Activated T-cell treated with anti-CD3 and anti-CD28 coated beads, Interleukin-2, amount 50 U/mL, for 72 hours (primary cell): ENCODE results near the gene TRPM2. TPM values are rescaled to one million over a fixed set of nuclear protein-coding genes. Genes with fewer than 3 reads are reported as not detected.
"Not testable (repeated sequence)": the region's sequence is repeated elsewhere in the genome, so short reads cannot be mapped to it uniquely, and the experiment has no call there.

ENCODE experiments used
- ATAC-seq, 2 donors: fragments of 150-1000 bp; cut with Tn5 transposase; replicated peaks in 1 of 2; 2 replicates each; pipeline ENCODE4 v1.10.0; 2021; ENCODE audit warnings: moderate library complexity in 2 of 2, mild to moderate bottlenecking in 1 of 2
- DNase-seq, 2 donors: peaks; one replicate each; pipeline ENCODE4 v3.0.0; 2021 to 2022; ENCODE audit warnings: mixed read lengths in 1 of 2
- H3K27ac Mint-ChIP-seq: one replicate; pipeline ENCODE4 v1.8.0; 2022; ENCODE audit warnings: mild to moderate bottlenecking, moderate library complexity, mixed read lengths
- H3K27me3 Mint-ChIP-seq: one replicate; pipeline ENCODE4 v1.8.0; 2022; ENCODE audit warnings: low read depth, mixed read lengths
- H3K36me3 Mint-ChIP-seq, 2 donors: one replicate each; pipeline ENCODE4 v1.8.0; 2022; ENCODE audit warnings: mixed read lengths in 2 of 2, mild to moderate bottlenecking in 1 of 2; ENCODE audit not compliant: insufficient read depth in 2 of 2
- H3K4me1 Mint-ChIP-seq: one replicate; pipeline ENCODE4 v1.8.0; 2022; ENCODE audit warnings: low read depth, mixed read lengths
- H3K4me3 Mint-ChIP-seq, 2 donors: one replicate each; pipeline ENCODE4 v1.8.0; 2022; ENCODE audit warnings: mild to moderate bottlenecking in 2 of 2, mixed read lengths in 2 of 2, moderate library complexity in 2 of 2
- H3K9me3 Mint-ChIP-seq, 2 donors: one replicate each; pipeline ENCODE4 v1.8.0; 2022; ENCODE audit warnings: mixed read lengths in 2 of 2
- total RNA-seq, 2 donors: library from RNA; stranded (reverse); gene quantifications; one replicate each; pipeline ENCODE4 v1.2.3, GENCODE V29; 2022

The TRPM2 gene
- total RNA-seq, 2 donors from 2014 or later = 2.4 to 3.2 TPM

DNA sequence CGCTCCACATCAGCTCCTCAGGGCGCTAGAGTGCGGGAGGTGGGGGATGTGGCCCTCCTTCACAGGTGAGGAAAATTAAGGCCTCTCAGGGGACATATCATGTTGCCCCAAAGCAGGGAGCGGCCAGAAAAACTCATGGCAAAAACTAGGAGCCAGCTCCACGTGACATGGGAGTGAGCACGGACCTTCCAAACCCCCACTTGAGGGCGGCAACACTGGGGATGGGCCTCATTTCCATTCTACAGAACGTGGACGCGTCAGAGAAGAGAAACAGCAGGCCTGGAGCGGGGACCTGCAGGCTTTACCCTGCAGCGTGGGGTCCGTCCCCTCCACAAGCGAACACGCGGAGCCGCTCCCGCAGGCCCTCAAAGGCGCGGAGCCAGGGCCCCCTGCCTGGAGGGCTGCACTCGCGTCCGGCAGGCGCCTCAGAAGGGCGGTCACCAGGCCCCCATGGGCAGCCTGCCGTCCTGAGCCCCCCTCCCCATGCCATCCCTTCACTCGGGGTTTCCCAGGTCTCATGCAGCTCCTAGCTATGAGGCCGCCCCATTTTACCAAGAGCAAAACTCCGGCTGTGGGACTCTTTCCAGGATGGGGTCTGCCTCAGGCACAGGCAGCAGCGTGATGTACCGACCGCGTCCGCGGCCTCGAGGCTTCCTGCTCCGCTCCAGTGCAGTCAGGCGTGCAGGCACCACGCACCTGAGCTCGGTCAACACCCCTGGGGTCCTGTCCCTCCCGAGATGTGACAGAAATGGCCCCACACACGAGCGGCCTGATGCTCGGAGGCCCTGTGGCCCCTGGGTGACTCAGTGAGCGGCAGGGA lies 19.7 kb upstream of the TRPM2 start:
- no peak for ATAC-seq
- H3K27ac Mint-ChIP-seq = no peak overlapping the region

DNA sequence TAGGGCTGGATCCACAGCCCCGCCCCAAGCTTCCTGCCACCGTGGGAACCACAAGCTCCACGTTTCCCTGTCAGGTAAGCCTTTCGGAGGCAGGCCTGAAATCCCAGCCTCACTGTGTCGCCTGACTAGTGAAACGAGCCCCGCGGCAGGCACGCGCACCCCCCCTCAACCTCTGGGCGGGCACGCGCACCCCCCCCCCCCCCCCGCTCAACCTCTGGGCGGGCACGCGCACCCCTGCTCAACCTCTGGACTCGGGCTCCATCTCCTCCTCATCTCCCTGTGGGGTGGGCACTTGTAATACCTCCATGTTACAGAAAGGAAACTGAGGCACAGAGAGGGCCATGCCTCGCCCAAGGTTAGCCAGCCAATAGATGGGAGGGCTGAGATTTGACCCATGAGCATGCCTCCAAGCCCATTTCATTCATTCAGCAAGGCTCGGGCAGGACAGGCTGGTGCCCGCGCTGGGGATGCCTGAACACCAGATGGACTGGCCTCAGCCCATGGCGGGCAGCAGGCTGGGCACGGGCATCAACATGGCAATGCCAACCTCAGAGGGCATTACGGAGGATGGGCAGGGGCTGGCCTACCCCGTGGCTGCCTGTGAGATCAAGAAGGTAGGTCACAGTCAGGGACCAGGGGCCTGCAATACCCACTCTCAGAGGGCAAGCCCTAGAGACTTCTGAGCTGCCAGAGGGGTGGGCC lies 18.9 kb upstream of the TRPM2 start:
- Mint-ChIP-seq H3K27me3 (no peaks in the 10 kb centered on the region), H3K27ac (no peak overlapping the region), H3K4me1 (peaks cover 15% of the 10 kb centered on the region), H3K4me3 (no peak overlapping the region), H3K9me3 (no peaks in the 10 kb centered on the region), H3K36me3 (no peaks in the 10 kb centered on the region)
- no peak for DNase-seq
- ATAC-seq = no peak

More for the DNA sequence above, 19.7 kb upstream of the TRPM2 start:
- Mint-ChIP-seq H3K4me3 (no peak overlapping the region), H3K9me3 (no peaks in the 10 kb centered on the region), H3K27me3 (no peaks in the 10 kb centered on the region), H3K36me3 (no peaks in the 10 kb centered on the region), H3K4me1 (peaks cover 12% of the 10 kb centered on the region)
- no peak for DNase-seq

DNA sequence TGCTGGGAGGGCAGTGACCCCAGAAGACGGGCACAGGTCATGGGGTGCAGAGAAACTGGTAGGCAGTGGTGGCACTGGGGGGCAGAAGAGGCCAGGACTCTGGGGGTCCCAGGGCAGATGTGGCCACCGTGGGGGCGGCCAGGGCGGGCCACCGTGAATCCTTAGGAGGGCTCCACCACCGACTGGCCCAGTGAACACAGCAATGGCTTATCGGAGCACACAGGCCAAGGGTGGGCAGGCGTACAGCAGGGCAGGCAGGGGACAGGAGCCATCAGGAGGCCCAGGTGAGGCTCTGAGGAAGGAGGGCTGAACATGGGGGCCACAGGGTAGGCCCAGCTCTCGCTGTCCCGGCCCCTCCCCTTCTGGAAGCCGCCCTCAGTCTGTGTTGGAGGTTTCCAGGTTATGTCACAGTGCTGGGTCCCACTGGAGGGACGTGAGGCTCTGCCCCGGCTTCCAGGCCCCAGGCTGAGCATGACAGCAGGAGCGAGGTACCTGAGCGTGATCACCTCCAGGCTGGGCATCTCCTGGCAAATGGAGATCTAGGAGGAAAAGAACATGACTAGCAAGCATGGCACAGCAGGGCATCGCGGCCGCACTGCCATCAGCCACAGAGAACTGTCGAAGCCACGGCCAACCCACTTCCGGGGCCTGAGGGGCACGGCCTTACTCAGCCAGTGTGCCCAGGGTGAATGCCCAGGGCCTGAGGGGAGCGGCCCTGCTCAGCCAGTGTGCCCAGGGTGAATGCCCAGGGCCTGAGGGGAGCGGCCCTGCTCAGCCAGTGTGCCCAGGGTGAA lies 18.0 kb upstream of the TRPM2 start:
- Mint-ChIP-seq H3K4me3 (no peak overlapping the region), H3K27ac (no peak overlapping the region), H3K9me3 (no peaks in the 10 kb centered on the region), H3K4me1 (peaks cover 24% of the 10 kb centered on the region), H3K27me3 (no peaks in the 10 kb centered on the region), H3K36me3 (no peaks in the 10 kb centered on the region)
- ATAC-seq = no peak
- DNase-seq = no peak

DNA sequence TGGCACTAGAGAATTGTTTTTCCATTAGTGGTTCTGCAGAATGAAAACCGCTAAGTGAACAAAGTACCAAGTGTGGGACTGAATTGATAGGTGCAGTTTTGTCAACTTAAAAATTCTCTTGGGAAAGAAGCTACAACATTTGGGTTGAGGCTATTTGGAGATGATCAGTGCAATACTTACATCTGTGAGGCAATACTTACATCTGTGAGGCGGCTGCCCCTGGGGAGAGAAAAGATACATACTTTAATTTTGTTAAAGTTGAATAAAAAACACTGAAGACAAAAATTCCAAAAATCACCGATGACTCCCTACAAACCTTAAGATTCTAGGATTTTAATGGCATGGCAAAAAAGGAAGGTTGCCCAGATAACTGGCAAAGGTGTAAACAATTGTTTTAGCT lies 16.0 kb upstream of the TRPM2 start:
- Mint-ChIP-seq H3K4me1 (peaks cover 30% of the 10 kb centered on the region), H3K27ac (peak overlapping the region; percentile 81), H3K9me3 (no peaks in the 10 kb centered on the region), H3K36me3 (no peaks in the 10 kb centered on the region), H3K27me3 (no peaks in the 10 kb centered on the region), H3K4me3 (peak overlapping the region in 1 of 2 donors; percentile 66)
- no peak for DNase-seq
- no peak for ATAC-seq

DNA sequence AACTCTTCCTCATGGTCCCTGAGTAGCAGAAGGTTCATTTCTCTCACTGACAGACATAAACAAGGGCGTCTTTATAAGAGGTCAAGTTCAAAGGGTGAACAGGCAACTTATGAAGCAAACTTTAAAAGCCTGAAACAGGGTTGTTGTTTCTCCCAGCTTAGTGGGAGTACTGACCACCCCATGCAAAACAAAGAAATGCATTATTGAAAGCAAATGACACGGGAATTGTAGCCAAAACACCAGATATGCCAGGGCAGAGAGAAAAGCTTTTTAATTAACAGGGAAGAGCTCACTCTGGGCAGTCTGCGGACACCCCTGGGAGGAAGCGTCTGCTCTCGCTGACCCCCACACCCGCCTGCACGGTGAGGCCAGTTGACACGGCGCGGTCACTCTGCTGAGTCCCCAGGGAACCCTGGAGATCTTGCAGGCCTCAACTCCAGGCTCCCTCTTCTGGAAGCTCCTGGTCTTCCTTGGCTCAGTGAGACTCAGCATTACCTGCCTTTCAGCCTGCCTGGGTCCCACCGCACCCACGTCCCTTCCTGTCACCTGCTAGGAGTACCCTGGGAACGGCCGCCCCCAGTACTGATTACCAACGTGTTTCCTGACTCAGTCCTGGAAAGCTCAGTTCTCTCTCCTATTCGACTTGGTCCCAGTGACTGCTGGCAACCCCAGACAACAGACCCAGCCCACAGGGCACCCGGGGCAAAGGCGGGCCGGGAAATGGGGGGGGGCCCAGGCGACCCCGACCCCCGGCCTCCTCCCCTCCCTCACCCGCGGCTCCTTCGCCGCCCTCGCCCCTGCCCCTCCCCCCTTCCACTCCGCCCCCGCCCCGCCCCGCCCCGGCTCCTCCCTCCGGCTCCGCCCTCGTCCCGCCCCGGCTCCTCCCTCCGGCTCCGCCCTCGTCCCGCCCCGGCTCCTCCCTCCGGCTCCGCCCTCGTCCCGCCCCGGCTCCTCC lies 15.2 kb upstream of the TRPM2 start:
- no peaks in the 10 kb centered on the region for H3K27me3 Mint-ChIP-seq
- peak in 1 of 2 donors; percentile 31 for DNase-seq
- H3K9me3 Mint-ChIP-seq = no peaks in the 10 kb centered on the region
- peak overlapping the region; percentile 50 to 66 for H3K4me3 Mint-ChIP-seq
- peak overlapping the region; percentile 81 for H3K27ac Mint-ChIP-seq
- H3K36me3 Mint-ChIP-seq = no peaks in the 10 kb centered on the region
- H3K4me1 Mint-ChIP-seq = peaks cover 30% of the 10 kb centered on the region
- peak; percentile 6 to 24 for ATAC-seq

DNA sequence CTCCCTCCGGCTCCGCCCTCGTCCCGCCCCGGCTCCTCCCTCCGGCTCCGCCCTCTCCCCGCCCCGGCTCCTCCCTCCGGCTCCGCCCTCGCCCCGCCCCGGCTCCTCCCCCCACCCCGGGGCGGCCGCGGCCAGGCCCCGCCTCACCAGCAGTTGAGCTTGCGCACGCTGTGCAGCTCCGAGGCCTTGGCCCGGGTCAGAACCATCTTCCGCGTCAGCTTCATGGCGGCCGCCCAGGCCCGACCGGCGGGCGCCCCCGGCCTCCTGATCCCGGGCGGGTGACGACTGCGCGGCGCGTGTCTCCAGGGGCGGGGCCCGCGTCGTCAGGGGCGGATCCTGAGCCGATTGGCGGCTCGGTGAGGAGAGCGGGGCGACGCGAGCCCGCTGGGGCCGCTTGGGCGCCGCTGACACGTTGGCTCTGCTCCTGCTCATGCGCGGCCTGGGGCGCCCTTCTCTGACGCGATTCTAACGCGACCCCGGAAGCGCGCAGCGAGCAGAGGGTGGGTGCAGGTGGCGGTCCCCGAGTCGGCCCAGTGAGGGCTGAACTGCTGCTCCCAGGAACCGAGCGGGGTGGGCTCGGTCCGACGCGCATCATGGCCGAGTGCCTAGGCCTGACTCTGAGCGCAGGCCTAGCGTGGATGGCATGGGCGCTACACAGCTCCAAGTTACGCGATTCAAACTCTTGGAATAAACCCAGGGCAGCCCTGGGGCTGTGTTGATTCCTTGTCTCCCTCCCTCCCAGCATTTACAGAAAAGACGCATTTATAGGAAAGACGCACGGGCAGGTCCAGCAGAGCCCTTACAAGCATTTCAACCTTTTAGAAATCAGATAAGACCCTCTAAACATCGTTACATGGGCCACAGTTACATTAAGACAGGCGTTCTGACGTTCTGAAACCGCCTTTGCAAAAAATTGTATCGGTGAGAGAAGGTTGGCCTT lies 14.2 kb upstream of the TRPM2 start, which contains the start of gene CFAP410:
CFAP410 (minus strand) TSS at position 420 of the 940 bp plus-strand sequence; CDS start at position 224, 196 bp downstream.
- no peaks in the 10 kb centered on the region for H3K27me3 Mint-ChIP-seq
- peaks cover 30% of the 10 kb centered on the region for H3K4me1 Mint-ChIP-seq
- peak; percentile 96 to 97 for DNase-seq
- H3K27ac Mint-ChIP-seq = peak within 1 kb of the TSS; percentile 91
- no peaks in the 10 kb centered on the region for H3K9me3 Mint-ChIP-seq
- peak; percentile 93 for ATAC-seq
- H3K36me3 Mint-ChIP-seq = no peaks in the 10 kb centered on the region
- H3K4me3 Mint-ChIP-seq = peak within 1 kb of the TSS; percentile 96 to 97

DNA sequence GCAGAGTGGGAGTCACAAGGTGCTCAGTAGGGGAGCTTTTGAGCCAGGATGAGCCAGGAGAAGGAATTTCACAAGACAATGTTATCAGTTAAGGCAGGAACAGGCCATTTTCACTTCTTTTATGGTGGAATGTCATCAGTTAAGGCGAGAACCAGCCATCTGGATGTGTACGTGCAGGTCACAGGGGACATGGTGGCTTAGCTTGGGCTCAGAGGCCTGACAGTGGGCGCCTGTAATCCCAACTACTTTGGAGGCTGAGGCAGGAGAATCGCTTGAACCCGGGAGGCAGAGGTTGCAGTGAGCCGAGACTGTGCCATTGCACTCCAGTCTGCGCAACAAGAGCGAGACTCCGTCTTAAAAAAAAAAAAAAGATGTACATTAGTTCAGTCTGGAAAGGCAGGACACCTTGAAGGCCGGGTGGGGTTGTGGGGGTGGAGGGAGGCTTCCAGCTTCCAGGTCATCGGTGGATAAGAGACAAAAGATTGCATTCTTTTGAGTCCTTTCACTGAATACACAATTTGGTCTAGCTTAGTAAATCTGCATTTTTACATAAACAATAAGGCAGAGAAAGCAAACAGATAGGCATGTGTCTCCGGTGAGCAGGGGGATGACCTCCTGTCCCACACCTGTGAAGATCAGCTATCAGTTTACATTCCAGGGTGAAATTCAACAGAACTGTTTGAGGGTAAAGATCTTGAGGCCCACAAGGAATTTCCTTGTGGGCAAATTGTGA lies 11.5 kb upstream of the TRPM2 start:
- not testable (repeated sequence) for ATAC-seq, H3K4me3 Mint-ChIP-seq

DNA sequence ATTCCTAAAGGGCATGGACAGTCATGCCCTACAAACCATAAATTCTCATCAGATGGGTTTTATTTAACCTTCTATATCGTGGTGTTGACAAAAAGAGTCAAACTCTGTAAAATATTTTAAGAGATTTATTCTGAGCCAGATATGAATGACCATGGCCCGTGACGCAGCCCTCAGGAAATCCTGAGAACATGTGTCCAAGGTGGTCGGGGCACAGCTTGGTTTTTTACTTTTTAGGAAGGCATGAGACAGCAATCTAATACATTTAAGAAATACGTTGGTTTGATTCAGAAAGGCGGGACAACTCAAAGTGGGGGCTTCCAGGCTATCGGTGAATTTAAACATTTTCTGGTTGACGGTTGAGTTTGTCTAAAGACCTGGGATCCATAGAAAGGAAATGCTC lies 10.4 kb upstream of the TRPM2 start:
- peaks cover 23% of the 10 kb centered on the region for H3K4me1 Mint-ChIP-seq
- not testable (repeated sequence) for H3K9me3 Mint-ChIP-seq, ATAC-seq, H3K27ac Mint-ChIP-seq, H3K27me3 Mint-ChIP-seq, DNase-seq, H3K36me3 Mint-ChIP-seq, H3K4me3 Mint-ChIP-seq

More for the DNA sequence above, 11.5 kb upstream of the TRPM2 start:
- peak overlapping the region; percentile 31 for H3K27ac Mint-ChIP-seq
- H3K36me3 Mint-ChIP-seq, H3K9me3 Mint-ChIP-seq, DNase-seq, H3K27me3 Mint-ChIP-seq: not testable (repeated sequence)
- peaks cover 30% of the 10 kb centered on the region for H3K4me1 Mint-ChIP-seq

DNA sequence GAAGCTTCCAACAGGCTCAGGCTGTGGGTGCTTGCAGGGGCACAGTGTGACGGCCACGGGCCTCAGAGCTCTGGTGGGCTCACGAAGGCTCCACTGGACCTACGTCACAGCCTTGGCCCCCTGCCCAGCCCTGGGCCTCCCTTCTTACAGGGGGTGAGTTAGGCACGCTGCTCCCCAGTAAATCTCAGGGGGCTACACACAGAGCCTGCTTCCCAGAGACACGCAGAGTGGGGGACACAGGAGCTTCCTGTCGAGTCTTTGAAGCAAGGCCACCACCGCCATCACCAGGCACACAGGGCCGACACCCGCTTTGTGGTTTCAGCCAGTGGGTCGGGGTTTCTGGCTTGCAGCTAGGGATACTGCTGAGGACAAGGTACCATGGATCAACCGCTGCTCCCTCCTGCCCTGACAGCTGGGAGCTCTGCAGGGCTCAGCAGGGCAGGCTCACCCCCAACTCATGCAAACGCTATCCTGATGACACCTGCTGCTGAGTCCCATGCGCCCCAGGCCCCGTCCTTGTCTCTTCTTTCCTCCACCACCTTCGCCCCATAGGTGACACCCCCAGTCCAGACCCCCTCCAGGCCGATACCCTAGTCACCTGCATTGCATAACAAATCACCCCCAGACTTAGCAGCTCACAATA lies 8.8 kb upstream of the TRPM2 start:
- H3K36me3 Mint-ChIP-seq = no peaks in the 10 kb centered on the region
- H3K9me3 Mint-ChIP-seq = no peaks in the 10 kb centered on the region
- DNase-seq (no peak), ATAC-seq (no peak)
- H3K4me3 Mint-ChIP-seq = no peak overlapping the region
- no peak overlapping the region for H3K27ac Mint-ChIP-seq
- H3K4me1 Mint-ChIP-seq = peaks cover 14% of the 10 kb centered on the region
- H3K27me3 Mint-ChIP-seq = no peaks in the 10 kb centered on the region

DNA sequence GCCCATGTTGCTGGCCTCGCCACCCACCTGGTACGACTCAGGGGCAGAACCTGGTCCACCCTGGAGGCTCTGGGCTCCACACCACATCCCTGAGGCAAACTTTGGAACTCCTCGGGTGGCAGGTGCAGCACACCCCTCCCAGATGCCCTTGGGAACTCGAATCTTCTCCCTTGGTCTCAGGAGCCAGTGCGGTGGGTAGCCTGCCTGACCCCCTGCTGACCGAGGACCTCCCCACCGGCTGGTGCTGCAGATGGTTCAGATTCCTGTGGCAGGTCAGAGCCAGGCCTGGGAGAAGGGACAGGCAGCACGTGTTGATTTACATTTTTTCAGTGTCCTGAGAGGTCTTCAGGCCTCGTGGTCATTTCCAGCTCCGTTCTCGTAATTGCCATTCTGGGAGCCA lies 7.9 kb upstream of the TRPM2 start:
- Mint-ChIP-seq H3K27me3 (no peaks in the 10 kb centered on the region), H3K36me3 (no peaks in the 10 kb centered on the region), H3K9me3 (no peaks in the 10 kb centered on the region), H3K4me3 (no peak overlapping the region), H3K4me1 (peaks cover 6% of the 10 kb centered on the region), H3K27ac (no peak overlapping the region)
- DNase-seq (no peak), ATAC-seq (no peak)
